ENCODE results near the gene MEF2D. TPM values are rescaled to one million over a fixed set of nuclear protein-coding genes. Genes with fewer than 3 reads are reported as not detected.
A peak's percentile ranks its signal among the peaks of the same experiment; 100 is the strongest.

The MEF2D gene
- total RNA-seq, 1 donor from 2014 or later = 106 TPM

DNA sequence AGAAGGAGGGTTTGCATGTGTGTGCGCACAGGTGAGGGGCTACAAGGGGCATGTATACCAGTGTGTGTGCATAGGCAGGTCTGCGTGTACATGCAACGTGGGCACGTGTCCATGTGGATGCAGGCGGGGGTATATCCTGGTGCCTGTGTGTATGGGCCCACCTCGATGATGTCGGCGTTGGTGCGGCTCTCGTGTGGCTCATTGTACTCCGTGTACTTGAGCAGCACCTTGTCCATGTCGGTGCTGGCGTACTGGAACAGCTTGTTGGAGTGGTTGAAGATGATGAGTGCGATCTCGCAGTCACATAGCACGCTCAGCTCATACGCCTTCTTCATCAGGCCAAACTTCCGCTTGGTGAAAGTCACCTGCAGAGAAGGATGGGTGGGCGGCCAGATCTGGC lies 18.3 kb downstream of the MEF2D start:
- Histone ChIP-seq H3K9me3 (no peaks in the 10 kb centered on the region), H3K27me3 (no peaks in the 10 kb centered on the region), H3K36me3 (peaks cover 61 to 63% of the 10 kb centered on the region in 2 donors), H3K4me3 (no peak overlapping the region), H3K4me1 (peaks cover 14 to 70% of the 10 kb centered on the region in 2 donors), H3K27ac (no peak overlapping the region)
- TF ChIP-seq, protein P1, sequence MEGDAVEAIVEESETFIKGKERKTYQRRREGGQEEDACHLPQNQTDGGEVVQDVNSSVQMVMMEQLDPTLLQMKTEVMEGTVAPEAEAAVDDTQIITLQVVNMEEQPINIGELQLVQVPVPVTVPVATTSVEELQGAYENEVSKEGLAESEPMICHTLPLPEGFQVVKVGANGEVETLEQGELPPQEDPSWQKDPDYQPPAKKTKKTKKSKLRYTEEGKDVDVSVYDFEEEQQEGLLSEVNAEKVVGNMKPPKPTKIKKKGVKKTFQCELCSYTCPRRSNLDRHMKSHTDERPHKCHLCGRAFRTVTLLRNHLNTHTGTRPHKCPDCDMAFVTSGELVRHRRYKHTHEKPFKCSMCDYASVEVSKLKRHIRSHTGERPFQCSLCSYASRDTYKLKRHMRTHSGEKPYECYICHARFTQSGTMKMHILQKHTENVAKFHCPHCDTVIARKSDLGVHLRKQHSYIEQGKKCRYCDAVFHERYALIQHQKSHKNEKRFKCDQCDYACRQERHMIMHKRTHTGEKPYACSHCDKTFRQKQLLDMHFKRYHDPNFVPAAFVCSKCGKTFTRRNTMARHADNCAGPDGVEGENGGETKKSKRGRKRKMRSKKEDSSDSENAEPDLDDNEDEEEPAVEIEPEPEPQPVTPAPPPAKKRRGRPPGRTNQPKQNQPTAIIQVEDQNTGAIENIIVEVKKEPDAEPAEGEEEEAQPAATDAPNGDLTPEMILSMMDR (IDR thresholded peaks at IDR 0.05) = no peak
- intact Hi-C loops (cut with DNase I) = no loop called here
- no peak for DNase-seq (ENCODE audit: low spot score in 2 of 2)

DNA sequence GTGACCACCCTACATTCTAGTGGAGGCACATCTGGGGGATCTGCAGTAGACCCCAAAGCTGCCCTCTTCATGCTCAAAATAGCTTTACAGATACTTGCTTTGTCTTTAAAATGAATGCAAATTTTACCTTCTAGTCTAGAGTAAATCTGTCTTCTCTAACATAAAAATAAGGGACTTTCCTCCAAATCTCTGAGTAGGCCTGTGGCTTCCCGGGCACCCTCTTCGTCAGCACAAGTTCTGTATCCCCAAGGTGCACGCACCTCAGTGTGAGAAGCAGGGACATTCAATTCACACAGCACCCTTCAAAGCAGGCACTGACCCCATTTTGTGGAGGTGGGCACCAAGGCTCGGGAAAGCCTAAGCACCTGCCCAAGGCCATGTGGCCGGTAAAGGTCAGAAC lies 19.0 kb downstream of the MEF2D start:
- peaks cover 21 to 75% of the 10 kb centered on the region in 2 donors for H3K4me1 ChIP-seq
- no peak for DNase-seq (ENCODE audit: low spot score in 2 of 2)

GRCh38 chr1:156480411-156481192 lies 20.0 kb downstream of the MEF2D start:
- Histone ChIP-seq H3K4me1 (peaks cover 26 to 80% of the 10 kb centered on the region in 2 donors), H3K36me3 (peaks cover 75 to 76% of the 10 kb centered on the region in 2 donors), H3K27me3 (no peaks in the 10 kb centered on the region), H3K27ac (peak overlapping the region; percentile 86 to 87), H3K9me3 (no peaks in the 10 kb centered on the region), H3K4me3 (no peak overlapping the region)
- TF ChIP-seq, protein P1 (IDR thresholded peaks at IDR 0.05) = peak; percentile 58 to 64 (median 62)
- intact Hi-C loops (cut with DNase I) = loop anchor here (1.0 kb wide), 1 partner anchor 18 kb away; no protein-coding TSS in a partner anchor
- no peak for DNase-seq (ENCODE audit: low spot score in 2 of 2)

More for the DNA sequence above, 19.0 kb downstream of the MEF2D start:
- TF ChIP-seq, protein P1 (IDR thresholded peaks at IDR 0.05) = no peak
- H3K27ac ChIP-seq = peak overlapping the region in 1 of 2 donors; percentile 87
- intact Hi-C loops (cut with DNase I) = no loop called here
- no peaks in the 10 kb centered on the region for H3K9me3 ChIP-seq
- H3K36me3 ChIP-seq = peaks cover 66 to 70% of the 10 kb centered on the region in 2 donors
- no peak overlapping the region for H3K4me3 ChIP-seq
- no peaks in the 10 kb centered on the region for H3K27me3 ChIP-seq

DNA sequence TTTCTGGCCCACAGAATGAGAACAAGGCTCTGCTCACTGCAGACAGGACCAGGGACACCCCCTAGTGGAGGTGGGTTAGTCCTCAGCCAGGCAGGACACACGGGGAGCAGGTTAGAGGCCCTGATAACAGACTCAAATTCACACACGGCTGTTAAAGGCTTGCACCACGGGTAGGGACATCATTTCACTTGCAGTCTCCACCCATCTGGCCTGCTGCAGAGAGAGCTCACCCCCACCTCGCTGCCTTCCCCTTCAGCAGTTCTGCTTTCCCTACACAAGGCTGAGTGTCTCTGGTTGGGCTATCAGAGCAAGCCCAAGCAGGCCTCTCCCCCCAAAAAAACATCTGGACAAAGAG lies 20.6 kb downstream of the MEF2D start:
- intact Hi-C loops (cut with DNase I) = loop anchor here (1.0 kb wide), 1 partner anchor 18 kb away; no protein-coding TSS in a partner anchor
- H3K4me1 ChIP-seq = peaks cover 31 to 80% of the 10 kb centered on the region in 2 donors
- DNase-seq (ENCODE audit: low spot score in 2 of 2) = no peak
- no peaks in the 10 kb centered on the region for H3K9me3 ChIP-seq
- TF ChIP-seq, protein P1 (IDR thresholded peaks at IDR 0.05) = no peak
- H3K4me3 ChIP-seq = no peak overlapping the region
- H3K36me3 ChIP-seq = peaks cover 81 to 82% of the 10 kb centered on the region in 2 donors
- peak overlapping the region; percentile 86 to 87 for H3K27ac ChIP-seq
- no peaks in the 10 kb centered on the region for H3K27me3 ChIP-seq

DNA sequence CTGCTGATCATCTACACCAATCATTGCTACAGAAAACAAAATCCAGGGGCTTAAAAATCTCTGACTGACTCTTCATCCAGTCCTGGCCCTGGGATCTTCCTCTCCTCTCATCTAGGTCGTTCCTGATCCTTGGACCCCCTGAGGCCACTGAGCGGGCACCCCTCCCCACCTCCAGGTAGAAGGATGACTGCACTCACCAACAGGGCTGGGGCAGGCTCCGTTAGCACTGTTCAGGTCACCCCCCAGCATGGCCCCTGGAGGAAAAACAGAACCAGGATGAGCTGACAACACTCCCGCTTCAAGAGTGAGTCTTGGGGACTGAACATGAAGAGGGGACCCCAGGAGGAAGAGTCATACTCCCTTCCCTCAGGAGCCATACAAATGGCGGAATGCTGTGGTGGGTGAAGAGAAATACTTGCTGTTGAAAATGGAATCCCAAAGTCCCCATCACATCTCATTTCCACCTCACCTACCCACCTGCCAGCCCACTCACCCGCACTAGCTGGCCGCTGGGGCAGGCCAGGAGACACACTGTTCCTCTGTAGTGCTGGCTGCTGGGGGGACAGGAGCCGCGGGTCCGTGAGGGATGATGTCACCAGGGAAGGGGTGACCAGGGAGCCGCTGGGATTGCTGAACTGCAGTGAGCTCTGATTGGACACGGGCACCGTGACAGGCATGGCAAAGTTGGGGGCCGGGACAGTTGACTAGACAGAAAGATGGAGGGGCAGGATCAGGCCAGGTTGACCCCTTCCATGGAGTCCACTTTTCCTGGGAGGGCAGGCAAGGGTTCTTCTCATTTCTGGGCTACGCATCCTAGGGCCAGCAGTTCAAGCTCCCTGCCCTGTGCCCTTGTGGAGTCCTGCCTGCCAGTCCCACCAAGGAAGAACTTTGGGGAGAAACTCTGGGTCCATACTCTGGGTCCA lies 21.2 kb downstream of the MEF2D start:
- TF ChIP-seq, protein P1 (IDR thresholded peaks at IDR 0.05) = no peak
- no peak for DNase-seq (ENCODE audit: low spot score in 2 of 2)
- H3K36me3 ChIP-seq = peaks cover 87 to 88% of the 10 kb centered on the region in 2 donors
- H3K27ac ChIP-seq = peak overlapping the region; percentile 86 to 87
- no peaks in the 10 kb centered on the region for H3K9me3 ChIP-seq
- no peak overlapping the region for H3K4me3 ChIP-seq
- H3K27me3 ChIP-seq = no peaks in the 10 kb centered on the region
- intact Hi-C loops (cut with DNase I) = loop anchor here (1.0 kb wide), 1 partner anchor 19 kb away; no protein-coding TSS in a partner anchor
- H3K4me1 ChIP-seq = peaks cover 26 to 75% of the 10 kb centered on the region in 2 donors
